OCI-LY3 (cell line): ENCODE measurements around the gene NUP62.

Experiments
- EZH2phosphoT487 ChIP-seq: fragments of 200-600 bp; shearing (Covaris generic); IDR thresholded peaks from 2 replicates; pipeline ENCODE4 v1.6.1; 2018; ENCODE audit warnings: antibody characterized with exemption, mixed run types, low read depth
- TF ChIP-seq, protein P1 (sequence below): fragments of 200-600, 300-600 bp; sonication (generic); IDR thresholded peaks from 2 replicates; pipeline ENCODE4 v1.5.1; 2014; ENCODE audit warnings: antibody characterized with exemption, low read length, low read depth

DNA sequence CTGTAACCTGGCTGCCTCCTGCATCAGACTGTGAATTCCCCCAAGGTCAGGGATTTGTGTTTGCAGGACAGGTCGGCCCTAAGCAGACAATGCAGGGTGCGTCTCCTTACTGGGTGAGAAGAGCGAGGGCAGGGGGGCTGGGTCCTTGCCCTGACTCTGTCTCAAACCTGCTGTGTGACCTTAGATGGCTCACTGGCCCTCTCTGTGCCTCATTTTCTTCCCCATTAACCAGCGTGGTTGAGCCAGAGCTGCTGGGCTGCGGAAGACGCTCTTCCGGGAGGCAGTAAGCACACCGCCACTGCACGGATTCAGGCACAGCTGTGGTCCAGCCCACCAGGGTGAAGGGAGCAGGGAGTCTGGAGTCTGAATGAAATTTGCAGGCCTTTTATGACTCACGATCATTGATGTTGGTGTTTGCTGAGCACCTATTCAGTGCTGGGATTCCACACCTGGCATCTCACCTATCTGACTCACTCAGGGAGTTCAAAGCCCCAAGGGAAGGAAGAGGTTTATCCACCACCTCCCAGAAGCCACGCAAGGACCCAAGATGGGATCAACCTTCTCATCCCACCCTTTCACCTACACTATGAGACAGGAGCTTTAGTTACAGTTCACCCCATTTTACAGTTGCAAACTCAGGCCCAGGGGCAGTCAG lies 54.7 kb downstream of the NUP62 start:
- TF ChIP-seq, protein P1, sequence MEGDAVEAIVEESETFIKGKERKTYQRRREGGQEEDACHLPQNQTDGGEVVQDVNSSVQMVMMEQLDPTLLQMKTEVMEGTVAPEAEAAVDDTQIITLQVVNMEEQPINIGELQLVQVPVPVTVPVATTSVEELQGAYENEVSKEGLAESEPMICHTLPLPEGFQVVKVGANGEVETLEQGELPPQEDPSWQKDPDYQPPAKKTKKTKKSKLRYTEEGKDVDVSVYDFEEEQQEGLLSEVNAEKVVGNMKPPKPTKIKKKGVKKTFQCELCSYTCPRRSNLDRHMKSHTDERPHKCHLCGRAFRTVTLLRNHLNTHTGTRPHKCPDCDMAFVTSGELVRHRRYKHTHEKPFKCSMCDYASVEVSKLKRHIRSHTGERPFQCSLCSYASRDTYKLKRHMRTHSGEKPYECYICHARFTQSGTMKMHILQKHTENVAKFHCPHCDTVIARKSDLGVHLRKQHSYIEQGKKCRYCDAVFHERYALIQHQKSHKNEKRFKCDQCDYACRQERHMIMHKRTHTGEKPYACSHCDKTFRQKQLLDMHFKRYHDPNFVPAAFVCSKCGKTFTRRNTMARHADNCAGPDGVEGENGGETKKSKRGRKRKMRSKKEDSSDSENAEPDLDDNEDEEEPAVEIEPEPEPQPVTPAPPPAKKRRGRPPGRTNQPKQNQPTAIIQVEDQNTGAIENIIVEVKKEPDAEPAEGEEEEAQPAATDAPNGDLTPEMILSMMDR: no peak
- no peak for TF ChIP-seq EZH2phosphoT487
